ENCODE data around the gene B4GALNT2. TPM values are rescaled to one million over a fixed set of nuclear protein-coding genes. Genes with fewer than 3 reads are reported as not detected.
A peak's percentile ranks its signal among the peaks of the same experiment; 100 is the strongest.
"Not testable (repeated sequence)": the region's sequence is repeated elsewhere in the genome, so short reads cannot be mapped to it uniquely, and the experiment has no call there.

The B4GALNT2 gene
- total RNA-seq, 3 donors from 2014 or later = 23.6 to 138 (median 31.7) TPM

DNA sequence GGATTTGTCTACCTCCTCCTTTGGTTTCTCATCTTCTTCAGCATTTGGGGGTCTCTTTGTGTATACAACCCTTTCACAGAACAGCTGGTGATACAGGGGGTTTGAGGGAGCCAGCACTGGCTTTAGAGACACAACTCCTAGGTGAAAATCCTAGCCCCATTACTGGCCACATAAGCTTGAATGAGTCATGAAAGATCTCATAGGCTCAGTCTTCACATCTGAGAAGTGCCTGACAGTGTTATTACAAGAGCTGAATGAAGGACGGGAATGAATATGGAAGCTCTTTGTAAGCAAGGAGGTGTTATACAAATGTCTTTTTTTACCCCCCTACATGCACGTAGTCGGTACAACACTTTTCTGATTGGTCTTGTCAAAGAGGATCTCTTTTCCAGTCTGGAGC, 1.7 kb upstream of the B4GALNT2 start:
- H3K36me3 ChIP-seq (ENCODE audit: low read depth) = no peaks in the 10 kb centered on the region
- no peak for DNase-seq

DNA sequence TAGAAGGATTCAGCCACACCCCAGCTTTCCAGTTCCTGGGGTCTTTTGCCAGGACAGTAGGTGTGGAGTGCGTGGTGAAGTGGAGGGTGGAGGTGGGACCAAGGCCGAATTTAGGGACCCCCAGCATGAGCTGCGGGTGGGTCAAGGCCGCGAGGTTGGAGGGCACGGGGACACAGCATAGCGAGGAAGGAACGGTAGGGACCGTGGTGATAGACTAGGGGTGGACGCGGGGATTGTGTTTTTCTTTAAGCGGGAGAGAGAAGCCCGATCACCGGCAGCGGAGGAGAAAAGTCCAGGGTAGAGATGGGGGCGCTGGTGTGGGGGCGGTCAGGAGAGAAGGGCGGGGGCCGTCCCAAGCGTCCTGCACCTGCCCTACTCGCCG, 261 bp upstream of the B4GALNT2 start:
- ATAC-seq (peak; percentile 58), DNase-seq (no peak)
- H3K4me1 ChIP-seq (ENCODE audit: low read depth) = peaks cover 9% of the 10 kb centered on the region
- no peak for TF ChIP-seq CTCF (IDR thresholded peaks at IDR 0.05)
- no peaks in the 10 kb centered on the region for H3K36me3 ChIP-seq (ENCODE audit: low read depth)
- intact Hi-C loops (cut with DNase I, micrococcal nuclease) = no loop called here
- no peak overlapping the region for H3K4me3 ChIP-seq
- no peaks in the 10 kb centered on the region for H3K9me3 ChIP-seq

More for the DNA sequence above, 1.7 kb upstream of the B4GALNT2 start:
- no peak for ATAC-seq
- Histone ChIP-seq H3K4me1 (ENCODE audit: low read depth) (peaks cover 10% of the 10 kb centered on the region), H3K9me3 (no peaks in the 10 kb centered on the region), H3K4me3 (no peak overlapping the region)
- TF ChIP-seq CTCF (IDR thresholded peaks at IDR 0.05) = no peak
- intact Hi-C loops (cut with DNase I, micrococcal nuclease) = no loop called here

GRCh38 chr17:49136335-49136734, 3.8 kb downstream of the B4GALNT2 start:
- Histone ChIP-seq H3K36me3 (ENCODE audit: low read depth) (no peaks in the 10 kb centered on the region), H3K4me3 (no peak overlapping the region), H3K4me1 (ENCODE audit: low read depth) (peaks cover 4% of the 10 kb centered on the region), H3K9me3 (no peaks in the 10 kb centered on the region)
- no peak for TF ChIP-seq CTCF (IDR thresholded peaks at IDR 0.05)
- ATAC-seq (no peak), DNase-seq (no peak)
- intact Hi-C loops (cut with DNase I, micrococcal nuclease) = no loop called here

GRCh38 chr17:49145654-49146053, 13.1 kb downstream of the B4GALNT2 start:
- ATAC-seq (peak; percentile 30), DNase-seq (peak in 1 of 3 donors; percentile 61)
- H3K36me3 ChIP-seq (ENCODE audit: low read depth); H3K9me3 ChIP-seq; H3K4me3 ChIP-seq; intact Hi-C loops (cut with DNase I, micrococcal nuclease); H3K4me1 ChIP-seq (ENCODE audit: low read depth): not testable (repeated sequence)

DNA sequence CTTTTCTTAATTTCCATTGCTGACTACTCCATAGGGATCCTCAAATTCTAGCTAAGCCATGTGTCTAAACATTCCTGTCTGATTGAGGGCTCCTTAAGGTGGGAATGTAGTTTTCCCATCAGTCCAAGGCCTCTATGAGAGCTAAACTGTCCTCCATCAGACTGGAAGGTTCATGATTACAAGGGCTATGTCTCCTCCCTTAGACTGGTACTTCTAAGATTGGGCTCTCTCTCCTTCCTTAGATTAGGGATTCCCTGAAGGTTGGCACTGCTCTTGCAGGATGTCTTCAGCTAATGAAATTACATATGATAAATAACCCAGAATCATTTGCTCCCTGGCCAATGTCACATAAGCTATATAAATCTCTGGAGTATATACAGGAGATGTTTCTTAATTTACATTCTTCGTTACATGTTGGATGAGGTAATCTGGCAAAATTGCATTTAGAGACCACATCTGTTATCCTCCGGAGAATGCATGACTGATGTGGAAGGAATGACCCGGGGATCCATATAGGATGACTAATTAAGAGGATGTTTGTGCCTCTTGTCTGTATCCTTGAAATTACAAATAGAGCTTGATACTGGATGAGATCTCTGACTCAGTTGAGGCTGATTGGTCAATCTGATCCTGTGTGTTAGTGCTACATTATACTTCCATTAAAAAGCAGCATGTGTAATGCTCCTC, 14.2 kb downstream of the B4GALNT2 start:
- intact Hi-C loops (cut with DNase I, micrococcal nuclease) = no loop called here
- Histone ChIP-seq H3K4me3 (no peak overlapping the region), H3K4me1 (ENCODE audit: low read depth) (no peaks in the 10 kb centered on the region), H3K9me3 (no peaks in the 10 kb centered on the region), H3K36me3 (ENCODE audit: low read depth) (no peaks in the 10 kb centered on the region)
- DNase-seq (no peak), ATAC-seq (no peak)
- TF ChIP-seq CTCF (IDR thresholded peaks at IDR 0.05) = no peak

GRCh38 chr17:49148171-49148570, 15.6 kb downstream of the B4GALNT2 start:
- no peak for DNase-seq
- Histone ChIP-seq H3K9me3 (no peaks in the 10 kb centered on the region), H3K4me1 (ENCODE audit: low read depth) (no peaks in the 10 kb centered on the region), H3K4me3 (no peak overlapping the region), H3K36me3 (ENCODE audit: low read depth) (no peaks in the 10 kb centered on the region)
- no peak for ATAC-seq
- no peak for TF ChIP-seq CTCF (IDR thresholded peaks at IDR 0.05)
- intact Hi-C loops (cut with DNase I, micrococcal nuclease) = no loop called here

Data from mucosa of descending colon (tissue), 3 donors.